Lower leg skin (tissue), 4 donors: Measurements from ENCODE around the gene TMEM170B. TPM values are rescaled to one million over a fixed set of nuclear protein-coding genes. Genes with fewer than 3 reads are reported as not detected.

Experiments
- DNase-seq, 2 donors: peaks; one replicate each; pipeline ENCODE4 v3.0.0-alpha.2; 2019; ENCODE audit warnings: low spot score in 2 of 2
- H3K4me3 ChIP-seq: fragments of 200-600 bp; sonication (generic); 2 replicates; pipeline ENCODE4 v1.5.1; 2017; ENCODE audit warnings: mild to moderate bottlenecking, low read depth; ENCODE audit not compliant: poor library complexity, severe bottlenecking
- POLR2A ChIP-seq, 2 donors: fragments of 450-650 bp; IDR thresholded peaks; one replicate each; pipeline ENCODE4 v1.6.1; 2016 to 2017; ENCODE audit warnings: antibody characterized with exemption in 2 of 2, mild to moderate bottlenecking in 1 of 2, moderate library complexity in 1 of 2
- WGBS, 2 donors: methylation state at CpG; one replicate each; pipeline ENCODE4 v1.1.5; 2018; 5-methylcytosine and 5-hydroxymethylcytosine counted together
- intact Hi-C: fragments of 100-400 bp; cut with DNase I; formaldehyde crosslinking; loops from one replicate; pipeline ENCODE4 v1.15.0; 2023; ENCODE audit warnings: low total_unique reads
- total RNA-seq, 4 donors: library from RNA; depleted of rRNA; stranded (reverse); fragments of >200 nt; gene quantifications; one replicate each; pipeline ENCODE4 v1.1.0, GENCODE V29; 2016
- TF ChIP-seq, protein P1 (sequence below), 3 donors: fragments of 450-650 bp; IDR thresholded peaks; one replicate each; pipeline ENCODE4 v1.5.1; 2016; ENCODE audit warnings: antibody characterized with exemption in 3 of 3, mild to moderate bottlenecking in 3 of 3, moderate library complexity in 2 of 3

The TMEM170B gene
- total RNA-seq, 4 donors from 2014 or later: 0.34 to 2.1 (median 1.3) TPM

DNA sequence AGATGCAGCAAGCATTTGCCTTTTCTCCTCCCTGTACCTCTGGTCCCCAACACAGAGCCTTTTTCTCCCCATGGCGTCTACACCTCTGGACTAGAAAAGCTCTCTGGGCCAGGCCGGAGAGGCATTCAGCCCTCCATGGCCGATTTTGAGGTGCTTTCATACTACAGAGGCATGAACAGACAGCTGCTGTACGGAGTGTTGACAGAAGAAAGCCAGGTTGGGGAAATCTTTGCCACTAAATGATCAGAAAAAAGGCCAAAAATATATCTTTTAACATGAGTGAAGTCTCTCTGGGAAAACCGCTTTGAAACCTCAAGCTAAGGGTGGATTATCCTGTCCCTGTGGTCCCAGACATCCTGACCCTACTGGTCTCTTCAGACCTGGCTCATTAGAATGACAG is 94.0 kb downstream of the TMEM170B start:
- 88 to 92% methylated on average over 5 of the region's 5 CpGs for WGBS, 2 donors
- intact Hi-C loops: no loop called here
- TF ChIP-seq, protein P1, sequence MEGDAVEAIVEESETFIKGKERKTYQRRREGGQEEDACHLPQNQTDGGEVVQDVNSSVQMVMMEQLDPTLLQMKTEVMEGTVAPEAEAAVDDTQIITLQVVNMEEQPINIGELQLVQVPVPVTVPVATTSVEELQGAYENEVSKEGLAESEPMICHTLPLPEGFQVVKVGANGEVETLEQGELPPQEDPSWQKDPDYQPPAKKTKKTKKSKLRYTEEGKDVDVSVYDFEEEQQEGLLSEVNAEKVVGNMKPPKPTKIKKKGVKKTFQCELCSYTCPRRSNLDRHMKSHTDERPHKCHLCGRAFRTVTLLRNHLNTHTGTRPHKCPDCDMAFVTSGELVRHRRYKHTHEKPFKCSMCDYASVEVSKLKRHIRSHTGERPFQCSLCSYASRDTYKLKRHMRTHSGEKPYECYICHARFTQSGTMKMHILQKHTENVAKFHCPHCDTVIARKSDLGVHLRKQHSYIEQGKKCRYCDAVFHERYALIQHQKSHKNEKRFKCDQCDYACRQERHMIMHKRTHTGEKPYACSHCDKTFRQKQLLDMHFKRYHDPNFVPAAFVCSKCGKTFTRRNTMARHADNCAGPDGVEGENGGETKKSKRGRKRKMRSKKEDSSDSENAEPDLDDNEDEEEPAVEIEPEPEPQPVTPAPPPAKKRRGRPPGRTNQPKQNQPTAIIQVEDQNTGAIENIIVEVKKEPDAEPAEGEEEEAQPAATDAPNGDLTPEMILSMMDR (IDR thresholded peaks at IDR 0.05): no peak
- TF ChIP-seq POLR2A (IDR thresholded peaks at IDR 0.05): no peak
- no peak overlapping the region for H3K4me3 ChIP-seq
- DNase-seq: peak in 1 of 2 donors; percentile 29

- intact Hi-C loops: no loop called here
- WGBS, 2 donors: 48 to 53% methylated on average over 9 of the region's 9 CpGs
- no peak overlapping the region for H3K4me3 ChIP-seq
- DNase-seq: peak in 1 of 2 donors; percentile 76
- TF ChIP-seq, protein P1 (IDR thresholded peaks at IDR 0.05): no peak
- TF ChIP-seq POLR2A (IDR thresholded peaks at IDR 0.05): no peak
Observed at GRCh38 chr6:11632231-11632630, 94.7 kb downstream of the TMEM170B start.

DNA sequence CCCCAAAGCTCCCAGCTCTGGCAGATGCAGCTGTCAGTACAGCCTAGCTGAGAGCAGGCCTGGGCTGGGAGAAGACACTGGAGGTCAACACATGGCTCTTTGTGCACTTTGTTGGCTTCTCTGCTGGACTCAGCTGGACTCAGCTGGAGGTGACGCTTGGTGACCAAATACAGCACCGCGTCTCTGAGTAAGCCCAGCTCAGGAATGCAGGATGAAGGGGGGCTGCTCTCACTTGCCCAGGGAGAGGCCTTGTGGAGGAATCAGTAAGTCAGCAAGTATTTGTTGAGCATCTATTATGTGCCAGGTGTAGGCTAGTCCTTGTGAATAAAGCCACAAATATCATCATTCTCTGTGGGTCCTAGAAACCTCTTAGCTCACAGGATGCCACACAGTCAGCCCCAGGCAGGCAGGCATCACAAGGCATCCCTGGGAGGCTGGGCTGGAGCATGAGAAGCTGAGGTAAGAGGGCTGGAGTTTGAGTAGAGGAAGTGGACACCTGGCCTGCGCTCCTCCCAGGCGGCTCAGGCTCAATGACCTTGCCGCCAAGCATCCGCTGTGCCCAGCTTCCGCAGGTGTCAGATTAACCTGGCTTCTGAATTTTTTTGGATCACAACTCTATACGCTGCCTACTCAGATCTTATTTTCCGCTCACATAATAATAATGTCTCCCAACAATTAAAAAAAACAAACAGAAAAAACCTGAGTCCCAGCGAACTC is 95.4 kb downstream of the TMEM170B start:
- WGBS, 2 donors: 93 to 99% methylated on average over 11 of the region's 11 CpGs
- DNase-seq: peak in 1 of 2 donors; percentile 62
- TF ChIP-seq, protein P1 (IDR thresholded peaks at IDR 0.05): no peak
- no peak for TF ChIP-seq POLR2A (IDR thresholded peaks at IDR 0.05)
- no peak overlapping the region for H3K4me3 ChIP-seq
- intact Hi-C loops: no loop called here

Other genes with a start within 250 kb of the TMEM170B start
- 10 to 100 TPM in 3 of 4 donors, 1 to 10 TPM in 1; 9.1 to 40.4 (median 21.8) TPM for gene ADTRP, start 241.1 kb downstream of the TMEM170B start, total RNA-seq